NB4 (cell line): Measurements from ENCODE around the gene TIFAB.

Source experiments
- DNase-seq: peaks from one replicate; pipeline ENCODE4 v3.0.0; 2010; ENCODE audit warnings: low read depth
- H3K4me3 ChIP-seq: one replicate; pipeline ENCODE4 v1.5.1; 2011; ENCODE audit warnings: mild to moderate bottlenecking, low read depth, low read length, moderate library complexity
- MAX ChIP-seq: IDR thresholded peaks from 2 replicates; pipeline ENCODE4 v1.6.1; 2011; ENCODE audit warnings: low read depth, low read length
- MYC ChIP-seq: IDR thresholded peaks from 2 replicates; pipeline ENCODE4 v1.6.1; 2011; ENCODE audit warnings: low read depth, low read length
- POLR2A ChIP-seq: IDR thresholded peaks from 2 replicates; pipeline ENCODE4 v1.6.1; 2011; ENCODE audit warnings: mild to moderate bottlenecking; ENCODE audit not compliant: insufficient read length; ENCODE audit errors: extremely low read depth
- TF ChIP-seq, protein P1 (sequence below): IDR thresholded peaks from one replicate; pipeline ENCODE4 v1.5.1; 2012; ENCODE audit warnings: low read depth, low read length

The TIFAB gene

GRCh38 chr5:135477613-135478066 lies 25.5 kb upstream of the TIFAB start:
- no peak for DNase-seq
- no peak overlapping the region for H3K4me3 ChIP-seq
- no peak for TF ChIP-seq MAX
- TF ChIP-seq, protein P1, sequence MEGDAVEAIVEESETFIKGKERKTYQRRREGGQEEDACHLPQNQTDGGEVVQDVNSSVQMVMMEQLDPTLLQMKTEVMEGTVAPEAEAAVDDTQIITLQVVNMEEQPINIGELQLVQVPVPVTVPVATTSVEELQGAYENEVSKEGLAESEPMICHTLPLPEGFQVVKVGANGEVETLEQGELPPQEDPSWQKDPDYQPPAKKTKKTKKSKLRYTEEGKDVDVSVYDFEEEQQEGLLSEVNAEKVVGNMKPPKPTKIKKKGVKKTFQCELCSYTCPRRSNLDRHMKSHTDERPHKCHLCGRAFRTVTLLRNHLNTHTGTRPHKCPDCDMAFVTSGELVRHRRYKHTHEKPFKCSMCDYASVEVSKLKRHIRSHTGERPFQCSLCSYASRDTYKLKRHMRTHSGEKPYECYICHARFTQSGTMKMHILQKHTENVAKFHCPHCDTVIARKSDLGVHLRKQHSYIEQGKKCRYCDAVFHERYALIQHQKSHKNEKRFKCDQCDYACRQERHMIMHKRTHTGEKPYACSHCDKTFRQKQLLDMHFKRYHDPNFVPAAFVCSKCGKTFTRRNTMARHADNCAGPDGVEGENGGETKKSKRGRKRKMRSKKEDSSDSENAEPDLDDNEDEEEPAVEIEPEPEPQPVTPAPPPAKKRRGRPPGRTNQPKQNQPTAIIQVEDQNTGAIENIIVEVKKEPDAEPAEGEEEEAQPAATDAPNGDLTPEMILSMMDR = no peak
- TF ChIP-seq POLR2A = no peak
- no peak for TF ChIP-seq MYC

DNA sequence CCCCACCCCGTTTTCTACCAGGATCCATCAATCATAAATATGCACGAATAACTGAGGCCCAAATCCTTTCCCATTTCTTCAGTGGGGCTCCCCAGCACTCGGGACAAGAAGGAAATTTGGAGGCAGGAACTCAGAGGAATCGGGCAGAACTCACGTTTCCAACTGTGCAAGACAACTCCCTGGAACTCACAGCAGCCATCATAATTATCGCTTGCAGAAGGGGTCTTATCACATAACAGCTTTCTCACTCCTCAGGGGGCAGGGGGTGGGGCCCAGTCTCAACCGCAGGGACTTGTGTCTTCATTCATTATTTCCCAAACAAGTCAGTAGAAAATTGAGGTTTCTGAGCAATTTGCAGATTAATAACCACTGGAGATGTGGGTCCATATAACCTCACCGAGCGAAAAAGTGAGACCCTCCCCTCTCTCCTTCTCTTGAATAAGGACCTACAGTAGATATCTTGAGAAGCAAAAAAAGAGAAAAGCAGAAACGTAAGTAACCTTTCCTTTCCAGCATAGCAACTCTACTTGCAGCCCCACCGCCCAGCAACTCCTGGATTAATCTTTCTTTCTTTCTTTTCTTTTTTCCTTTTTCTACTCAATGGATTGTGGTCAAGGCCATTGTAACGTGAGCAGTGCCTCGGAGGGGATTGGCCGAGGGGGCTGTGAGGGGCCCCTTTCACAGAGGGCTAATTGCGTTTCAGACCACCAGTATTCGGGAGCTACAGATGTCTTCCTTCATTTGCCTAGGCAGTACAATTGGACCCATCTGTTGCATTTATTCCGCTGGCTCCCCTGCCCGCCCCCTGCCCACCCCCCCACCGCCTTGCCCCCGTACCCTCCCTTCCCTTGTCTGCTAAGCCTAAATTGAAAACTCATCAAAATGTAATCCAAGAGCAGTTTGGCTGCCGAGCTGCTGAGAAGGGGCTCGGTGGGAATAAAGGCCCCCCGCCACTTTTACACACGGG lies 24.7 kb upstream of the TIFAB start:
- no peak overlapping the region for H3K4me3 ChIP-seq
- TF ChIP-seq MAX (no peak), POLR2A (no peak), MYC (no peak)
- TF ChIP-seq, protein P1 = no peak

DNA sequence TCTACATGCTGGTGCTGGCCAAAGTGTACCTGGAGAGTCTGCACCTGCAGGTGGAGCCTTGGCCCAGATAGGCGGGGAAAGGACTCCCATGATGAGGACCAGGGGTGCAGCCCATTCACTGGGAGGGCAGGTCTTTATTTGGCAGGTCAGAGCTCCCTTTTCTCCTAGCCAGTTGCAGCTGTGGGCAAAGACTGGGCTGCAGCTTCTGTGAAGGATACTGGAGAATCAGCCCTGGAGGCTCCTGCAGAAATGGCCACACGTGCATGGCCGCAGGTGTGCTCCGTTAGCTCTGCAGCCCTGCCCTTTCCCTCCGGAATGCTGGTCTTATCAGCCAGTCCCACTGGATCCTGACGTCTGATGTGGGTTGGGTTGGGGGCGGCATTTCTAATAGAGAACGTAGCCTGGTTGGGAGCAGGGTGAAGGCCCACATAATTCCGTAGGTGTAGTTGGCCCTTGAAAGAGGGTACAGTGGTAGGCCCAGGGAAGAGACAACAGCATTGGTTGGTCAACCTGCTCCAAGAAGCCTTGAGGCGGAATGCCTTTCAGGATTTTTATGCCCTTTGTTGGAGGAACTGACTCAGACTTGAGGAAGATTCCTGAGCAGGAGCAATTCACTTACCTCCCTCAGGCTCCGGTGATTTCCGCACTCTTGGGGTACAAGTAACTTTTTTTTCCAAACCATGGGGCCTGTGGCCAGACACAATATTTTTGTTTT lies 22.0 kb upstream of the TIFAB start:
- no peak overlapping the region for H3K4me3 ChIP-seq
- DNase-seq = no peak
- no peak for TF ChIP-seq POLR2A
- TF ChIP-seq, protein P1 = no peak
- TF ChIP-seq MAX = no peak
- TF ChIP-seq MYC = no peak

More for the DNA sequence above, 24.7 kb upstream of the TIFAB start:
- DNase-seq = no peak

- DNase-seq = no peak
- TF ChIP-seq MYC (no peak), MAX (no peak), POLR2A (no peak)
- TF ChIP-seq, protein P1 = no peak
- no peak overlapping the region for H3K4me3 ChIP-seq
Observed at GRCh38 chr5:135472141-135472540, 20.0 kb upstream of the TIFAB start.

GRCh38 chr5:135471726-135472125 lies 19.6 kb upstream of the TIFAB start:
- no peak overlapping the region for H3K4me3 ChIP-seq
- no peak for TF ChIP-seq POLR2A
- no peak for TF ChIP-seq MAX
- DNase-seq = no peak

DNA sequence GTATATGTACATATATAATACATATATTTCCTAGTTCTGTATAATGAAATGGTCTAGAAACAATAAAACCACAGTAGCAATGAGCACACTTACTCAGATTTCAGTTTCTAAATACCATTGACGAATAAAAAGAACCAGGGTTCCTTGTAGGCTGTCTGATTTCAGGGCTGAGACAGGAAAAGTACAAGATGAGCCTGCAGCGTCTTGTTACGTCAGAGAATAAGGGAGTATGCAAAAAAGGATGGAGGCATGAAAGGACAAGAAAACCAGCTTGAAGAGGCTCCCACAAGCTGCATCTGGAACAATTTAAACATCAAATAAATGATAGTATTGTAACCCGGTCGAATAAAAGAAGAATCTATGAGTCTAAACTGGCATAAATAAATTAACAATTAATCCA lies 17.8 kb upstream of the TIFAB start:
- no peak for DNase-seq
- H3K4me3 ChIP-seq = no peak overlapping the region
- TF ChIP-seq POLR2A = no peak
- TF ChIP-seq MAX = no peak
- TF ChIP-seq, protein P1 = no peak
- no peak for TF ChIP-seq MYC
